Body of pancreas (tissue), 4 donors: ENCODE measurements around the gene KDELR3.

Source experiments
- POLR2A ChIP-seq, 3 donors: fragments of 450-650 bp; IDR thresholded peaks; one replicate each; pipeline ENCODE4 v1.6.1; 2016; ENCODE audit warnings: antibody characterized with exemption in 3 of 3, mild to moderate bottlenecking in 2 of 3
- TF ChIP-seq, protein P1 (sequence below), 7 experiments: fragments of 450-650 bp in 4 of 7; fragments of 200-600 bp in 3 of 7; sonication (generic) in 3 of 7; IDR thresholded peaks; one replicate each; pipeline ENCODE4 v1.5.1; 2016 to 2019; ENCODE audit warnings: antibody characterized with exemption in 7 of 7

DNA sequence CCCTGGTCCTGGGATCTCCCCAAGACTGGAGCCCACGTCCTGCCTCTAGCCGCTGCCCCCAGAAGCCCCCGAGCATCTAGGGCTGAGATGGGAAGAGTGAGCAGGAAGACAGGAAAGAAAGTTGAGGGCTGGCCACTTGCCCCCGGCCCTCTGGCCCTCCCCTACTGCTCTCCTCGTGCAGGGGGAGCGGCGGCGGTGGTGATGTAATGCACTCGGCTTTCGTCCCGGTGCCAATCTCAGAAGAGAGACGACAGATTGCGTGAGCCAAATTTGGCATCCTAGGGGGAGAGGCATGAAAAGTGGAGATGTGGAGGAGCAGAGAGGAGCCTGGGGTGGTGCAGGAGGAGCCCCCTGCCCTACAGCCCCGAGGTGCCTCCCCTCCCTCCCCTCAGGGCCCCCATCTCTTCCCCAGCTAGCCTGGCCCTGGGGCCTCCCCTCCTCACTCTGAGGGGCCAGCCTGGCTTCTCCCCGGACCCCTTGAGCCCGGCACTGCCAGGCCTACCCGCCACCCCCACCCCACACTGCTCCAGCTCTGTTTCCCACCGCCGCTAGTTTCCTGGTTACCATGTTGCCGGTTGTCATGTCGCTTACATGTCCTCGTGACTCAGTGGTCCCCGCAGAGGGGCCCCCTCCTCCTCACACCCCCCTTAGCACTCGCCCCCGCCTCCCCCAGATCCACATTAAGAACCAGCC, 15.4 kb upstream of the KDELR3 start:
- TF ChIP-seq, protein P1, sequence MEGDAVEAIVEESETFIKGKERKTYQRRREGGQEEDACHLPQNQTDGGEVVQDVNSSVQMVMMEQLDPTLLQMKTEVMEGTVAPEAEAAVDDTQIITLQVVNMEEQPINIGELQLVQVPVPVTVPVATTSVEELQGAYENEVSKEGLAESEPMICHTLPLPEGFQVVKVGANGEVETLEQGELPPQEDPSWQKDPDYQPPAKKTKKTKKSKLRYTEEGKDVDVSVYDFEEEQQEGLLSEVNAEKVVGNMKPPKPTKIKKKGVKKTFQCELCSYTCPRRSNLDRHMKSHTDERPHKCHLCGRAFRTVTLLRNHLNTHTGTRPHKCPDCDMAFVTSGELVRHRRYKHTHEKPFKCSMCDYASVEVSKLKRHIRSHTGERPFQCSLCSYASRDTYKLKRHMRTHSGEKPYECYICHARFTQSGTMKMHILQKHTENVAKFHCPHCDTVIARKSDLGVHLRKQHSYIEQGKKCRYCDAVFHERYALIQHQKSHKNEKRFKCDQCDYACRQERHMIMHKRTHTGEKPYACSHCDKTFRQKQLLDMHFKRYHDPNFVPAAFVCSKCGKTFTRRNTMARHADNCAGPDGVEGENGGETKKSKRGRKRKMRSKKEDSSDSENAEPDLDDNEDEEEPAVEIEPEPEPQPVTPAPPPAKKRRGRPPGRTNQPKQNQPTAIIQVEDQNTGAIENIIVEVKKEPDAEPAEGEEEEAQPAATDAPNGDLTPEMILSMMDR (IDR thresholded peaks at IDR 0.05) = no peak
- no peak for TF ChIP-seq POLR2A (IDR thresholded peaks at IDR 0.05)
